Hematopoietic multipotent progenitor cell treated with erythropoietin and hydrocortisone succinate and interleukin-3 and kit ligand, for 15 days (in vitro differentiated cells): ENCODE results near the gene TBC1D14.
A peak's percentile ranks its signal among the peaks of the same experiment; 100 is the strongest.

Source experiments
- DNase-seq: peaks from one replicate; pipeline ENCODE4 v3.0.0-alpha.2; 2015; ENCODE audit warnings: low spot score

The TBC1D14 gene

DNA sequence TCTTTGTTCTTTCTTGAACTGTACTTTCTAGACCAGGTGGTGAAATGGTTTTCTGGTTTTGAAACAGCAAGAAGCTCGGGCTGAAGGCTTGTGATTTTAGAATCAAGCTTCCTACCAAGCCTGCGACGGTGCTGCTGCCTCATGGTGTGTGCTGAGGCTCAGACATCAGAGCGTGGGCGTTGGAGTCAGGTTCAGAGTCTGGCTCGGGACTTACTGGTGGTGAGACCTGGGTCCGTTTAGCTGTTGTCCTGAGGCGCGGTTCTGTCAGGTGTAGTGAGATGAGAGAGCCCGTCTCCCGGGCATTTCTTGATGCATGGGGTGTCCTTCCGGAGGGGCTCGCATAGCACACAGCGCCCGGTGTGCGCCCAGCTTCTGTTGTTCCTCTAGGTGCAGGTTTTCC lies 113.9 kb downstream of the TBC1D14 start:
- no peak for DNase-seq

DNA sequence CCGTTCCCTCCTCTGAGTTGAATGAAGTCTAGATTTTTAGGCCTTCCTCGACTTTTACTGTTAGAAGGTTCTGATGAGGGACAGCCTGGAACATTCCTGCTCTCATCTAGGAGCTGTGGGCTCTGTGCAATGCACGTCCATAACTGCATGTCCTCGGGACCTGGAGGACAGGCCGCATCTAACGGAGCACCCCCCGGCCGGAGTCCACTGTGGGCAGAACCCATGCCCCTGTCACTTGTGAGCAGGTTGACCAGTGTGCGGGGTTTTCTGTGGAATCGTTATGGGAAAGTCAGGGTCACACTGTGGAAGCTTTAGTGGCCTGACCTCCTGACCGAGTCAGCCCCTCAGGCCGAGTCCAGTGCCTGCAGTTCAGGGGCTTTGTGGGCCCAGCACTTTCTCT lies 114.3 kb downstream of the TBC1D14 start:
- no peak for DNase-seq

DNA sequence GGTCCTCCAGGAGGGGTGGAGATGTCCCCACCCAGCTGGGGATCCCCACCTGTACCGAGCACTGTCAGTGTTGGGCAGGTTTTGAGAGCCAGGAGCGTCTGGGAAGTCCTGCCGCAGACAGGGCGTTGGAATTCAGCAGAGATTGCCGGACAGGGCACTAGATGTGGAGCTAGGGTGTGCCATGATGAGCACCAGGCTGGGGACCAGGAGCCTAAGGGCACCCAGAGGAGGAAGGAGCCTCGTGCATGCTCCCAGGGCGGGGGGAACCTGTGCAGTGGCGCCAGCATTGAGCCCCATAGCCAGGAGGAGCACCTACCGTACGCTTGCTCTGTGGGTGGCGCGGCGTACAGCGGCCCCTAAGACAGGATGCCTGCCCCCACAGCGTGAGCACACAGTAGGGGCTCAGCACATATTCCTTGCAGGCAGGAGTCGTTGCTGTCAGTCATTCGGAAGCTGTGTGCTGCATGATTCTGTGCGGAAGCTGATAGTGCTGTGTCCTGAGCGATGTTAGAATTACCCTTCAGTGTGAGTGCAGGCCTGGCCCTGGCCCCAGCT lies 114.8 kb downstream of the TBC1D14 start:
- DNase-seq = no peak

DNA sequence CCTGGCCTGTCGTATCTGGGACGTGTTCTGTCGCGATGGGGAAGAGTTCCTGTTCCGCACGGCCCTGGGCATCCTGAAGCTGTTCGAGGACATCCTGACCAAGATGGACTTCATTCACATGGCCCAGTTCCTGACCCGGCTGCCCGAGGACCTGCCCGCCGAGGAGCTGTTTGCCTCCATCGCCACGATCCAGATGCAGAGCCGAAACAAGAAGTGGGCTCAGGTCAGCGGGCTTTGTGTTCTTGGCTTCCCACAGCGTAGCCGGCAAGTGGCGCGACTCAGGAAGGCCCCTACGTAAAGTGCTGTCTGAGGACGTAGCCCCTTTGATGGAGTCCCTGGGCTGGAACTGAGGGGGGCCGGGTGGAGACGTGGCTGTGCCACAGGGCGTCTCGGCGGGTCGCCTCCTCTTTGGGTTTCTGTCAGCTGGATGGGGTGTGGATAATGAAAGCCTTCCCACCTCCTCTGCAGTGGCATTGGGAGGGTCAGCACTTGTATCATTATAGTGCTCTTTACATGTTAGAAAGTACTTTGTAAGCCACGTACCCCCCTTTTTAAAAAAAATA lies 115.5 kb downstream of the TBC1D14 start:
- no peak for DNase-seq

DNA sequence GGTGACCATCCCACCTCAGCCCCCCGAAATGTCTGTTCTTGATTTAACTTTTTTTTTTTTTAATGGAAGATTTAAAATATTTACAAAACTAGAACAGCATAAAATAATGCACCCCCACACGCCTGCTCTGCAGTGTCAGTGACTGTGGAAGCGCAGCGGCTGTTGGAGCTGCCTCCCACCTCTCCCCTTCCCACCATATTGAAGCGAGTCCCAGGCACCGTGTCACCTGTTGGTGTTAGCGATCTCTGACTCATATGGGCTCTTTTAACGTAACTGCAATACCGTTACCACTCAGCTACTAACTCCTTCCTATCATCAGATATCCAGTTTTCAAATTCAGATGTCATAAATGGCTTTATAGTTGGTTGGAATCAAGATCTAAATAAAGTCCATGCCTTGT lies 116.5 kb downstream of the TBC1D14 start:
- DNase-seq = no peak

DNA sequence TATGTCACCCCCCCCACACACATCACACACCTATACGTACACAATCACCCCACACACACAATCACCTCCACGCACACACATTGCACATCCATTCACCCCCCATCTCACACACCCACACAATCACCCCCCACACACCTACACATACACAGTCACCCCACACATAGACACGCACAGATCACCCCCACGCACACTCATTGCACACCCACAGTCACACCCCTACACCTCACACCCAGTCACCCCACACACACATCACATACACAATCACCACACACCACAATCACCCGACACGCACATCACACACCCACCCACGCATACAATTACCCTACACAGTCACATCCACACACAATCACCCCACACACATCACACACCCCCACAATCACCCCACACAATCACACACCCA lies 117.7 kb downstream of the TBC1D14 start:
- no peak for DNase-seq

DNA sequence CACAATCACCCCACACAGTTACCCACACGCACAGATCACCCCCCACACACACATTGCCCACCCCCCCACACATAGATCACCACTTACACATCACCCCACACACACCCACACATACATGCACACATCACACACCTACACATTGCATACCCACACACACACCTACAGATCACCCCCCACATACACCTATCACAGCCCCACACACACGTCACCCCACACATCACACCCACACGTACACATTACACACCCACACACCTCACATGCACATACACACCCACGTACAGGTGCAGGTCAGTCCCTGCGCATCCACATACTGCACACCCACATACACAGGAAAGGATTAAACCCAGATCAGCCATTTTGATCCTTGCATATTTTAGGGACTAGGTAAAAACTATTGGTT lies 118.3 kb downstream of the TBC1D14 start:
- DNase-seq = no peak

DNA sequence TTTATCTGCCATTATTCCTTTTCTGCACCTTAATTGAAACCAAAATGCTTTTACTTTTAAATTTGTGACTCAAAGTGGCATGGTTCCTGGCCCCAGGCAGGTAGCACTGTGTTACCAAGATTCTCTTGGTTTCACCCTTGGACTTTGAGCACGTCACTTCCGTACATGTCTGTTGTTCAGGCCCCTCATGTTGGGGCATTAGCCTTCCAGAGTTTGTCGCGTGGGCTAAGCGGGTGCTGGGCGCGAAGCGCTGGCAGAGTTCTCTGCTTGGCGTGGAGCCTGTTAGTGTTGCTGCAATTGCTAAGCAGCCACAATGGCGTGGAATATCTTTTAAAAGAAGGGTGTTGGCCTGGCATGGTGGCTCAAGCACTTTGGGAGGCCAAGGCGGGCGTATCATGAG lies 119.6 kb downstream of the TBC1D14 start:
- no peak for DNase-seq

DNA sequence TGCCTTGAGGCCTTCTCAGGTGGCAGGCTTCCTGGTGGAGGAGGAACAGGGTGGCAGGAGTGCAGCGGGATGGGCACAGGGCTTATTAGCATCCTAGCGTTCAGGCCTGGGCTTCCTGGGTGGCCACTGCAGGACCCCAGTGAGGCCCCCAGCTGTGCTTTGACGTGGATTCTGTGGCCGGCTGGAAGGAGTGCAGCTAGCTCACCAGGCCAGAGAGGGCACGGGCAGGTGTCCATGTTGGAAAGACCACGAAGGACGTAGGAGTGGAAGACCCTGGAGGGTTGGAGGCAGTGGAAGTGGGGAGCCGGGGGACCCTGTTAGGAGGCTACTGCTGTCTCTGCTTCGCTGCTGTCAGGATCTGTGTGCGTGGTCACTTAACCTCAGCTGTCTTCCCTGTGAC lies 120.3 kb downstream of the TBC1D14 start:
- DNase-seq = no peak

DNA sequence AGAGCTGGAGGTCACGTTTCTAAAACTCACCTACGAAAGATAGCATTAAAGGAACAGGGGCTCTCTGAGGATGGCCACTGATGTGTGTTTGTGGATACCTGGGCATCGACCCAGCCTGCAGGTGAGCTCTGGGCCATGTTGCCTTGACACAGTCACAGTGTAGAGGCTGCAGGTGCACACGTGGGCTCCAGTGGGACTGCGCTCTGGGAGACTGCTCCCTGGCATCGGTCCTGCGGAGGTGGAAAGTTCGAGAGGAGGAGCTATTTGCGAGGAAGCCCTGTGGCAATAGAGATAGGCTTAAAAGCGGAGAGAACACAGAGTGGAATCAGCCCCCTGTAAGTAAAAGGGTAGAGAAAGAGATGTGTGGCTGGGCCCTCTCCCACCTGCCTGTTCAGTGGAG lies 121.2 kb downstream of the TBC1D14 start:
- no peak for DNase-seq

DNA sequence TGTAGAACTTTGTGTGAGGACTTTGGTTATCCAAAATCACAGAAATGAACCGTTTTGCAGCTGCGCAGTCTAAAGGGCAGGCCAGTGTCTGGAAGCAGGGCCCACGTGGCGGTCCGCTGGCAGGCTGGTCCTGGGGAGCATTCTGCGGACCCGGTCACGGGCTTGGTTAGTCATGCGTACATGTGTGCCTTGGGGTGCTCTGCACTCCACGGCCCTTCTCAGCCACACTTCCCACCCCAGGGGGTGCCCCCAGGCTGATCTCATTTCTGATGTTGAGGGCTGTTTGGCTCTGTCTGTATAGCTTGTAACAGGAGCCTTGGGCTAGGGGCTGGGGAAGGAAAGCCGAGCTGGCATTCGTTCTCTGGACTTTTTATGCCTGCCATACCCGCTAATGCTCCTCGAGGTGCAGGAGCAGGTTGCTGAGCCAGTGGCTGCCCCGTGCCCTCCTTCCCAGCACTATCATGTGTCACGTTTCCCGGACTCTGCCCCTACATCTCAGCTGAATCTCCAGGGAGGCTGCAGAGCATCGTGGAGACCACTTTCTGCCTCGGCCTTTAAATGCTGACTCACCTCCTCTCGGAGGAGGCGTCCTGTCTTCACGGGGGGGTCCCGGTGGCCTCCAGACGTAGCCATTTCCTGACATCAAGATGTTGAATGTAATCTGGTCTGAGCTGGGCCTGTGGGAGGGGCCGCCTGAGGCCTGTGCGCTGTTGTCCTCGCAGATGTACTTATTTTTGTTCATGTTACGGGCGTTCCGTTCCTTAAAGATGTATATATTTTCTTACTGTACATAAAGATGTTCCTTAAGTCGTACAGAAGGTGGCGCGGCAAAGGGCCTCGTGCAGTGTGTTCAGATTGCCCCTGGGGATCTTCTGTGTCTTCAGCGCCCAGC lies 122.2 kb downstream of the TBC1D14 start:
- no peak for DNase-seq

DNA sequence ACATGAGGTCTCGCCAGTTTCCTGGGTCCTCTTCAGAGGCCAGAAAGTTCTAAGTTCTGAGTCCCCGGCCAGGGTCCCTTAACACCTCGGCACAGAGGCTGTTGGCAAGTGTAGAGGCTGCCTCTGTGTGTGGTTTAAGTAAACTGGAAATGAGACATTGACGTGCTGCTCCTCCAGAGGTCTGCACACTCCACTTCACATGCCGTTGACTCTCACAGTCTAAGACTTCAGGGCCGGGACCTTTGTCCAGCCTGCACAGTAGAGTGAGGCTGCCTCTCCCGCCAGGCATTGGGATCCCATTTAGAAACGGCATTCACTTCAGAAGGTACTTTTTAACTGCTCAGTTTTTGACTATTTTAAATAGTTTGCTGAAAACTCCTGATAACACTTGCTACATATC lies 123.0 kb downstream of the TBC1D14 start:
- no peak for DNase-seq

DNA sequence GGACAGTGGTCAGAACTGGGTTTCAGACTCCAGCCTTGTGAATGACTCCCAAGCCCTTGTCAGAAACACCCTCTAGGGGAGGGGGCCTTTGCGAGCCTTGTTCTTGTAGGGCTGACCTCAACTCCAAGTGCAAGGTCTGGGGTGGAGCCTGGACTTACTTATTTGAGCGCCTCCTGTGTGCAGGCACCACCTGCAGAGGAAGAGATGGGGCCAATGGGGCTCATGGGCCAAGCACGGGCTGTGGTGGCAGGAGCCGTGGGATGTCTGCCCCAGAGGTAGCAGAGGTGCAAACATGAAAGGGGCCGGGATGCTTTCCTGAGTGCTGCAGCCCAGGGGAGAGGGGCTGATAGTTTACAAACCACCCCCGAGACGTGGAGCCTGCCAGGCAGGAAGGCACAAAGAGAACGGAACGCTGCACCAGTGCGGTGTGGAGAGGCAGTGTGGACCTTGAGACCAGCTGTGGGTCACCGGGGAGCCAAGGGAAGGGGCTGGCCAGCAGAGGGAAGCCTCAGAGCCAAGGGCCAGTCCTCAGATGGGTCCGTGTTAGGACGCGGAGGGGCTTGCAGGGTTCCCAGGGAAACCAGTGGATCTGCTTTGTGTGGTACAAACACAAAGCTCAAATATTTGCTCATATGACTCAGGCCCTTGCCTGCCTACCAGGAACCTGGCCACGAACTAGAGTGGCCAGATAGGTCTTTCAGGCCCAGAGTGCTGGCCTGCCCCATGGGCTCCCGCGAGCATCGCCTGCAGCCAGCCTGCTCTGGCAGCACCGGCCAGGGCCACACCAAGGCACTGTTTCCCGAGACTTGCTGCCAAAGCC lies 124.8 kb downstream of the TBC1D14 start:
- no peak for DNase-seq

DNA sequence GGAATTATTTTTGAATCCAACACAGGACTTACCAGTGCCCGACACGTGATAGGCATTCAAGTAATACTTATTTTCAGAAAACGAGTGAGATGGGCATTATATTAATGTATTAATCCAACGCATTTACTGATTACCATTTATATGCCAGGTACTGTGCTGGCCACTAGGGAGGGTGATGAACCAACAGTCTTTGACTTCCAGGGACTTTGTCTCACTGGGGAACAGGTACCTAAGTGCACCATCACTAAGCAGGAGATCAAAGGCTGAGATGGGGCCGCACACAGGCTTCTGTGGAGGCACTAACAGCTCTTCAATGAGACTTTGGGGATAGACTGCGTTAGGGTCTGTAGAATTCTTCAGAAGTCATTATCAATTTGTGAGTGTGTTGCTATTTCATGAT lies 127.8 kb downstream of the TBC1D14 start:
- peak; percentile 20 for DNase-seq

DNA sequence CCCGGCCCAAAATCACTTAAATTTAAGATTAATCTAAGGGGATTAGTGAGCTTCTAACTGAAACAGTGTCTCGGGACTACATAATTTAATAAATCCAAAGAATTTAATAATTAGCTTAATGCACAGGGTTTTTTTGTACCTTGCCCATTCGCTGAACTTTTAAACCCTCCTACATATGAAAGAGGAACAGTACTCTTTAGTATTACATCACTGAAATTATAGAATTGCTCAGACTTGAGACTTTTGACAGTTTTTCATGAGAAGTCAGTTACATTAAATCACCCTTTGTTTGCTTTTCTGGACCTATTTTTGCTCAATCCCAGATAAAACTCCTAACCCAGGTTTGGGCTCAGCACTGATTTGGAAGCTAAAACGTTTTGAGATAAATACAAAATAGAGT lies 131.1 kb downstream of the TBC1D14 start:
- DNase-seq = no peak

DNA sequence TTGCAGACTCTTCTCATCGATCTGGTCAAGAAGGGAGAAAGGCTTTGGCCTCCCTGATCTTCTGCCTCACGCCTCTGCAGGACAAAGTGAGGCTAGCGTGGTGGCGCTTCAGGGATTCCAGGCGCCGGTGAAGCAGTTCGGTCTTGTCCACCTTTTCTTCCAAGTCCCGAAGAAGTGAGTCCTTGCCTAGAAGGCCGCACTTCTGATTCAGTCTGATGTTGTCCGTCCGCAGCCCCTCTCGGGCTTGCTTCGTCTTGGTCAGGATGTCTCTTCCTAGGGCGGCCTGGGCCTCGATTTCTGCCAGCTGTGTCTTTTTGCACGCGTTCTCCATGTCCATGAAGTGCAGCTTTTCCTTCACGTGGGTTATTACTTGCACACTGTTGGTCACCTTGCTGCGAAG lies 131.6 kb downstream of the TBC1D14 start:
- DNase-seq = no peak

DNA sequence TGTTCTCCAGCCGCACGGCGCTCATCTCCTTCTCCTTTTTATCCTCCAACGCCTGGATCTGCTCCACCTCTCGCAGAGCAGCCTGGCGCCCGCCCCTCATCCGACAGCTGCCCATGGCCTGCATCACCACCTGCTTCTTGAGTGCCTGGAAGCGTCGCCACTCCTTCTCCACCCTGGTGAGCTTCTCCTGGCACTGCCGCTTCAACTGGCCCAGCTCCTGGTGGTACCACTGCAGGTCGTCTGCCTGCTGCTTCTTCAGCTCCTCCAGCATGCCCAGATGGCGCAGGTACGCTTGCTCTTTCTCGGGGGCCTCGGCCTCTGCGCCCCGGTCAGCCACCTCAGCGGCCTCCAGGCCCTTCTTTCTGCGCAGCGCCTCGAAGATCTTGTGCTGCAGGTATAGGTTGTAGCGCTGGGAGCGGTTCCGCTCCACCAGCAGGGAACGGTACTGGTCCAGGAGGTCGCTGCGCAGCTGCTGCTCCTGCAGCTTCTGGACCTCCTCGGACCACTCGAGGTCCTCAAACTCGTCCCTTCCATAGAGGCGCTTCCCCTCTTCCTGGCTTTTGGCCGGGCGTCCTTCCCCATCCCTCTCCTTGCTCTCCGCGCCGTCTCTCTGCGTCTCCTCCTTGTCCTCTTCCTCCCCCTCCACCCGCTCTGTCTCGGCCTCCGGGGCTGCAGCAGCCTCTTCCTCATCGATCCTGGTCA lies 132.3 kb downstream of the TBC1D14 start:
- no peak for DNase-seq

DNA sequence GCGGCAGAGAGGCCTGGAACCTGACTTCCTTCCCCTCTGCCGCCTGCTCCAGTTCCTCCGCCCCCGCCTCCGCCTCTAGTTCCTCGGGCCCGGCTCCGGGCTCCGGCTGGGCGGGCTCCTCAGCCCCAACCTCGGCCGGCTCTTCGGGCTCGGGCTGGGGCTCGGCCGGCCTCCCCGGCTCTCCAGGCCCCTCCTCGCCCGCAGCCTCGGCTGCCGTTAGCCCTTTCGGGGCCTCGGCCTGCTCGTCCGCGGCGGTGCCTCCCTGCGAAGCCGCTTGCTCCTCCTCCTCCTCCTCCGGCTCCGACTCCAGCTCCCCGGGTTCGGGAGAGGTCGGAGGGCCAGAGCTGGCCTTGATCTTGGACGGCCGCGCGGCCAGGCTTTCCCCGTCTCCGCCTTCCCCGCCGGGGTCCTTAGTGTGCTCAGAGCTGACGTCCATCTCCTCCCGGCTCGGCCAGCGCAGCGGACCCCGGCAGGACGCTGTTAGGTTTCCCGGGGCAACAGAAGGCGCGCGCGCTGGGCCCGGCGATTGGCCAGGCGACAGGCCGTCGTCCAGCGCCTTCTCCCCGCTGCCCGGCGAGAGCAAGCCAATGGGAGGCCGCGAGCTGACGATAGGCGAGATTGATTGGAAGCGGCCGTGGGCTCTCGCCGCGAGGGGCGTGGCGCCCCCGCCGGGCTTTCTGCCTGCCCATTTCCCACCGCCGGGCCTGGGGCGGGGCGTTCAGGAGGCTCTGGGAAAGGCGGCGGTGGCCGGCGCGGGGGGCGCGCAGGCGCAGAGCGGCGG lies 133.1 kb downstream of the TBC1D14 start:
- peak; percentile 91 for DNase-seq

DNA sequence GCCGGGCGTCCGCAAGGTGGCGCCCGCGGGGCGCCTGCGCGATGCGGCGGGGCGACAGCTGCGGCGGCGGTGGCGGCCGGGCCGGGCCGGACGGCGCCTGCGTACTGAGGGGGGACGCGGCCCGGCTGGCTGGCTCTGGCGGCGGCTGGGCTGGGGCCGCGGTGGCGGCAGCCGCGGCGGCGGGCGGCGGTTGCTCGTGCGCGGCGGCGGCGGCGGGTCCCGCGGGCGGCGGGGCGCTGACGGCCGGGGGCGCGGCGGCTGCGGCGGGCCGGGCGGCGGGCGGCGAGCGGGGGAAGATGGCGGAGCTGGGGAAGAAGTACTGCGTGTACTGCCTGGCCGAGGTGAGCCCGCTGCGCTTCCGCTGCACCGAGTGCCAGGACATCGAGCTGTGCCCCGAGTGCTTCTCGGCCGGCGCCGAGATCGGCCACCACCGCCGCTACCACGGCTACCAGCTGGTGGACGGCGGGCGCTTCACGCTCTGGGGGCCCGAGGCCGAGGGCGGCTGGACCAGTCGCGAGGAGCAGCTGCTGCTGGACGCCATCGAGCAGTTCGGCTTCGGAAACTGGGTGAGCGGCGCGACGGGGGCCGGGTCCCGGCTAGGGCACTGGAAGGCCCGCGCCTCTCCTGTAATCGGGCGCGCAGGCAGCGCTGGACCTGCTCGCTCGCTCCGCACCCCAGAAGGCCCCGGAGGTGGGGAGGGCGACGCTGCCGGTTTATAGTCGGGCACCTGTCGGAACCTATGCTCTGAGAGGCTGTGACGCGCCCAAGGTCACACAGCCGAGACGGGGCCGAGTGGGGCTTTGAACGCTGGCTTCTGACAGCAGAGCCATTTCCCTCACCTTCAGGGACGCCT lies 133.9 kb downstream of the TBC1D14 start, which contains the start of gene TADA2B:
Gene TADA2B (plus strand): TSS at position 89 of the 853 bp plus-strand sequence. CDS start 208 bp downstream, at position 297.
- peak; percentile 54 for DNase-seq
